Epithelial cell of proximal tubule (primary cell): ENCODE data around the gene LIMCH1. TPM values are rescaled to one million over a fixed set of nuclear protein-coding genes. Genes with fewer than 3 reads are reported as not detected.

ENCODE experiments used
- DNase-seq: peaks from one replicate; pipeline ENCODE4 v3.0.0-alpha.2; 2011; ENCODE audit warnings: low read depth
- H3K4me3 ChIP-seq: 2 replicates; pipeline ENCODE4 v1.5.1; 2011; ENCODE audit warnings: low read depth, mild to moderate bottlenecking, low read length
- CTCF ChIP-seq: conservative IDR thresholded peaks from 2 replicates; pipeline ENCODE4 v1.5.1; 2012; ENCODE audit warnings: low read depth, mild to moderate bottlenecking, low read length
- total RNA-seq: library from RNA; depleted of rRNA; stranded (reverse); fragments of >200 nt; gene quantifications from 2 replicates; pipeline ENCODE4 v1.2.3, GENCODE V29; 2015

The LIMCH1 gene
- total RNA-seq, 1 donor from 2014 or later: 15.5 TPM

GRCh38 chr4:41572516-41572915 is 34.6 kb downstream of the LIMCH1 start:
- no peak for TF ChIP-seq CTCF
- DNase-seq: no peak
- no peak overlapping the region for H3K4me3 ChIP-seq

GRCh38 chr4:41572956-41573355 is 35.0 kb downstream of the LIMCH1 start:
- H3K4me3 ChIP-seq: no peak overlapping the region
- TF ChIP-seq CTCF: no peak
- no peak for DNase-seq

GRCh38 chr4:41573502-41574001 is 35.6 kb downstream of the LIMCH1 start:
- TF ChIP-seq CTCF: no peak
- no peak overlapping the region for H3K4me3 ChIP-seq
- no peak for DNase-seq

GRCh38 chr4:41575207-41575606 is 37.2 kb downstream of the LIMCH1 start:
- TF ChIP-seq CTCF: no peak
- DNase-seq: no peak
- no peak overlapping the region for H3K4me3 ChIP-seq

- TF ChIP-seq CTCF: no peak
- DNase-seq: no peak
- no peak overlapping the region for H3K4me3 ChIP-seq
Measured at GRCh38 chr4:41575665-41576064, 37.7 kb downstream of the LIMCH1 start.

GRCh38 chr4:41579043-41579442 is 41.1 kb downstream of the LIMCH1 start:
- no peak for DNase-seq
- TF ChIP-seq CTCF: no peak
- H3K4me3 ChIP-seq: no peak overlapping the region

- no peak overlapping the region for H3K4me3 ChIP-seq
- no peak for TF ChIP-seq CTCF
- DNase-seq: no peak
Measured at GRCh38 chr4:41579526-41579925, 41.6 kb downstream of the LIMCH1 start.
